Liver (tissue), 3 donors: Measurements from ENCODE around the gene HTD2.

Source experiments
- CTCF ChIP-seq: fragments of 150-350 bp; IDR thresholded peaks from 2 replicates; pipeline ENCODE4 v1.5.1; 2017; ENCODE audit warnings: improper control_type of control experiment, low read depth, low read length; ENCODE audit not compliant: missing input control
- GABPA ChIP-seq, 2 donors: IDR thresholded peaks in 1 of 2; conservative IDR thresholded peaks in 1 of 2; 2 replicates each; pipeline ENCODE4 v1.6.1; 2016; ENCODE audit warnings: antibody characterized with exemption in 2 of 2, mild to moderate bottlenecking in 1 of 2, moderate library complexity in 1 of 2
- MAX ChIP-seq: IDR thresholded peaks from 2 replicates; pipeline ENCODE4 v1.6.1; 2016; ENCODE audit warnings: antibody characterized with exemption
- SP1 ChIP-seq: IDR thresholded peaks from 2 replicates; pipeline ENCODE4 v1.6.1; 2018; ENCODE audit warnings: antibody characterized with exemption, mild to moderate bottlenecking
- donor health status: healthy.
- donor health status: healthy.

GRCh38 chr3:58369038-58369437, 62.7 kb downstream of the HTD2 start:
- TF ChIP-seq CTCF (no peak), MAX (no peak), SP1 (no peak), GABPA (IDR thresholded peaks at IDR 0.05 in 1 of 2, conservative IDR thresholded peaks at IDR 0.05 in 1 of 2) (no peak)
